Measurements from ENCODE around the gene C1orf141.
"Not testable (repeated sequence)": the region's sequence is repeated elsewhere in the genome, so short reads cannot be mapped to it uniquely, and the experiment has no call there.

DNA sequence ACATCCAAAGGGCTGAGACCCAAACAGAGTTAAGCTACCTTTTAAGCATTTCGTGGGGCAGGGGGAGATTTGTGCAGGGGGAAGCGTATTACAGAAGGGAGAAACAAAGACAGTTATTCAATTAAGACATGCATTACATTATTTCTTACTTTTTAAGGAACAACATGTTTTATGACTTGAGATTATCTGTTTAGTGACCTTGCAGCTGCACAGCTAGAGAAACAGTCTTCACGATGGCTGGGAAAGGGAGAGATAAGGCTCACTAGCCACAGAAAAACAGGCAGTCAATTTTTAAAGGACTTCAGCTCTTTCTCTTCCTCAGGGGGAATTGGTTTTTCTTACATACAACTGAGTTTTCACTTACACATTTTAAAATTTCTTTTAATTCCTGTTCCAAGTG lies 7.1 kb upstream of the C1orf141 start:
- TF ChIP-seq, protein P1, sequence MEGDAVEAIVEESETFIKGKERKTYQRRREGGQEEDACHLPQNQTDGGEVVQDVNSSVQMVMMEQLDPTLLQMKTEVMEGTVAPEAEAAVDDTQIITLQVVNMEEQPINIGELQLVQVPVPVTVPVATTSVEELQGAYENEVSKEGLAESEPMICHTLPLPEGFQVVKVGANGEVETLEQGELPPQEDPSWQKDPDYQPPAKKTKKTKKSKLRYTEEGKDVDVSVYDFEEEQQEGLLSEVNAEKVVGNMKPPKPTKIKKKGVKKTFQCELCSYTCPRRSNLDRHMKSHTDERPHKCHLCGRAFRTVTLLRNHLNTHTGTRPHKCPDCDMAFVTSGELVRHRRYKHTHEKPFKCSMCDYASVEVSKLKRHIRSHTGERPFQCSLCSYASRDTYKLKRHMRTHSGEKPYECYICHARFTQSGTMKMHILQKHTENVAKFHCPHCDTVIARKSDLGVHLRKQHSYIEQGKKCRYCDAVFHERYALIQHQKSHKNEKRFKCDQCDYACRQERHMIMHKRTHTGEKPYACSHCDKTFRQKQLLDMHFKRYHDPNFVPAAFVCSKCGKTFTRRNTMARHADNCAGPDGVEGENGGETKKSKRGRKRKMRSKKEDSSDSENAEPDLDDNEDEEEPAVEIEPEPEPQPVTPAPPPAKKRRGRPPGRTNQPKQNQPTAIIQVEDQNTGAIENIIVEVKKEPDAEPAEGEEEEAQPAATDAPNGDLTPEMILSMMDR (IDR thresholded peaks at IDR 0.05): not testable (repeated sequence)
- not testable (repeated sequence) for TF ChIP-seq POLR2A, POLR2AphosphoS5 (IDR thresholded peaks at IDR 0.05)

Measured in transverse colon (tissue), 4 donors.